Umbilical cord (tissue), 2 donors: Measurements from ENCODE around the gene UVSSA. TPM values are rescaled to one million over a fixed set of nuclear protein-coding genes. Genes with fewer than 3 reads are reported as not detected.
A peak's percentile ranks its signal among the peaks of the same experiment; 100 is the strongest.

ENCODE experiments used
- DNase-seq: peaks from one replicate; pipeline ENCODE4 v3.0.0-alpha.2; 2015; ENCODE audit warnings: low spot score
- total RNA-seq: library from RNA; depleted of rRNA; stranded (reverse); fragments of >200 nt; gene quantifications from one replicate; pipeline ENCODE4 v1.2.3, GENCODE V29; 2014; ENCODE audit warnings: low replicate concordance; ENCODE audit not compliant: insufficient read depth

The UVSSA gene
- total RNA-seq, 1 donor from 2014 or later, result 7.5 TPM

GRCh38 chr4:1348746-1349145 is 1.7 kb downstream of the UVSSA start:
- DNase-seq, result no peak

- DNase-seq, result no peak
These were observed 2.6 kb downstream of the UVSSA start for GRCh38 chr4:1349359-1350168.

- no peak for DNase-seq
These were observed 3.1 kb downstream of the UVSSA start for GRCh38 chr4:1350169-1350520.

- peak; percentile 72 for DNase-seq
These were observed 5.0 kb downstream of the UVSSA start for GRCh38 chr4:1351854-1352566.

GRCh38 chr4:1352567-1352900 is 5.5 kb downstream of the UVSSA start:
- DNase-seq, result no peak

- no peak for DNase-seq
These were observed 6.4 kb downstream of the UVSSA start for GRCh38 chr4:1353186-1354055.

- DNase-seq, result no peak
These were observed 7.4 kb downstream of the UVSSA start for GRCh38 chr4:1354136-1354982.

- no peak for DNase-seq
These were observed 7.9 kb downstream of the UVSSA start for GRCh38 chr4:1354983-1355275.

- no peak for DNase-seq
These were observed 8.4 kb downstream of the UVSSA start for GRCh38 chr4:1355378-1355777.

- DNase-seq, result peak; percentile 48
These were observed 9.4 kb downstream of the UVSSA start for GRCh38 chr4:1356181-1356998.

- no peak for DNase-seq
These were observed 10.6 kb downstream of the UVSSA start for GRCh38 chr4:1357356-1358248.

GRCh38 chr4:1358421-1359143 is 11.6 kb downstream of the UVSSA start:
- DNase-seq, result no peak

GRCh38 chr4:1359144-1359501 is 12.1 kb downstream of the UVSSA start:
- no peak for DNase-seq

- no peak for DNase-seq
These were observed 13.0 kb downstream of the UVSSA start for GRCh38 chr4:1359976-1360375.

- DNase-seq, result no peak
These were observed 13.6 kb downstream of the UVSSA start for GRCh38 chr4:1360423-1361283.

- no peak for DNase-seq
These were observed 14.4 kb downstream of the UVSSA start for GRCh38 chr4:1361431-1361830.

GRCh38 chr4:1362046-1362445 is 15.0 kb downstream of the UVSSA start:
- no peak for DNase-seq

GRCh38 chr4:1362521-1362920 is 15.5 kb downstream of the UVSSA start:
- DNase-seq, result no peak
